MM.1S (cell line): ENCODE data around the gene BCL2.

Experiments
- DNase-seq: peaks from one replicate; pipeline ENCODE4 v3.0.0-alpha.2; 2015
- H2AFZ ChIP-seq: fragments of 300-600 bp; sonication (generic); 2 replicates; pipeline ENCODE4 v1.6.0; 2016; ENCODE audit warnings: antibody characterized with exemption, low read length
- H3F3A ChIP-seq: fragments of 300-600 bp; sonication (generic); 2 replicates; pipeline ENCODE4 v1.6.1; 2016; ENCODE audit warnings: mild to moderate bottlenecking, antibody characterized with exemption, low read length, moderate library complexity, mixed read lengths; ENCODE audit not compliant: insufficient read depth
- H3K27ac ChIP-seq: fragments of 300-600 bp; sonication (generic); 2 replicates; pipeline ENCODE4 v1.5.1; 2016; ENCODE audit warnings: mild to moderate bottlenecking, low read length
- H3K27me3 ChIP-seq: fragments of 300-600 bp; sonication (generic); replicated peaks from 2 replicates; pipeline ENCODE4 v1.6.0; 2016; ENCODE audit warnings: low read length; ENCODE audit not compliant: insufficient read depth
- H3K36me3 ChIP-seq: fragments of 300-600 bp; sonication (generic); replicated peaks from 2 replicates; pipeline ENCODE4 v1.6.1; 2016; ENCODE audit warnings: mild to moderate bottlenecking, low read length, mixed read lengths; ENCODE audit not compliant: insufficient read depth
- H3K4me1 ChIP-seq: fragments of 300-600 bp; sonication (generic); 2 replicates; pipeline ENCODE4 v1.6.1; 2016; ENCODE audit warnings: low read length, mixed read lengths
- H3K4me2 ChIP-seq: fragments of 300-600 bp; sonication (generic); 2 replicates; pipeline ENCODE4 v1.6.0; 2016; ENCODE audit warnings: low read depth, low read length
- H3K4me3 ChIP-seq: fragments of 300-600 bp; sonication (generic); 2 replicates; pipeline ENCODE4 v1.5.1; 2016; ENCODE audit warnings: low read length, mixed read lengths
- H3K79me2 ChIP-seq: fragments of 300-600 bp; sonication (generic); 2 replicates; pipeline ENCODE4 v1.6.1; 2016; ENCODE audit warnings: mixed run types, low read length, mixed read lengths
- H3K9ac ChIP-seq: fragments of 300-600 bp; sonication (generic); 2 replicates; pipeline ENCODE4 v1.6.1; 2016; ENCODE audit warnings: low read length, mixed read lengths
- H3K9me2 ChIP-seq: fragments of 300-600 bp; sonication (generic); replicated peaks from 2 replicates; pipeline ENCODE4 v1.6.1; 2016; ENCODE audit warnings: mild to moderate bottlenecking, low read length, mixed read lengths; ENCODE audit not compliant: insufficient read depth
- H3K9me3 ChIP-seq: fragments of 300-600 bp; sonication (generic); replicated peaks from 2 replicates; pipeline ENCODE4 v1.6.1; 2016; ENCODE audit warnings: mild to moderate bottlenecking, low read length, mixed read lengths; ENCODE audit not compliant: insufficient read depth
- H4K20me1 ChIP-seq: fragments of 300-600 bp; sonication (generic); 2 replicates; pipeline ENCODE4 v1.6.1; 2016; ENCODE audit warnings: mild to moderate bottlenecking, low read length, moderate library complexity, mixed read lengths; ENCODE audit not compliant: insufficient read depth
- EZH2 ChIP-seq: fragments of 300-600 bp; sonication (generic); optimal IDR thresholded peaks from 2 replicates; pipeline ENCODE3; 2017; ENCODE audit warnings: low read depth, mild to moderate bottlenecking, antibody characterized with exemption, low read length, mixed read lengths
- EZH2phosphoT487 ChIP-seq: fragments of 300-600 bp; sonication (generic); IDR thresholded peaks from 2 replicates; pipeline ENCODE4 v1.6.1; 2018; ENCODE audit warnings: antibody characterized with exemption, low read length
- TF ChIP-seq, protein P1 (sequence below): fragments of 300-600 bp; sonication (generic); IDR thresholded peaks from 2 replicates; pipeline ENCODE4 v1.5.1; 2016; ENCODE audit warnings: antibody characterized with exemption, low read length, mixed read lengths

BCL2 gene

DNA sequence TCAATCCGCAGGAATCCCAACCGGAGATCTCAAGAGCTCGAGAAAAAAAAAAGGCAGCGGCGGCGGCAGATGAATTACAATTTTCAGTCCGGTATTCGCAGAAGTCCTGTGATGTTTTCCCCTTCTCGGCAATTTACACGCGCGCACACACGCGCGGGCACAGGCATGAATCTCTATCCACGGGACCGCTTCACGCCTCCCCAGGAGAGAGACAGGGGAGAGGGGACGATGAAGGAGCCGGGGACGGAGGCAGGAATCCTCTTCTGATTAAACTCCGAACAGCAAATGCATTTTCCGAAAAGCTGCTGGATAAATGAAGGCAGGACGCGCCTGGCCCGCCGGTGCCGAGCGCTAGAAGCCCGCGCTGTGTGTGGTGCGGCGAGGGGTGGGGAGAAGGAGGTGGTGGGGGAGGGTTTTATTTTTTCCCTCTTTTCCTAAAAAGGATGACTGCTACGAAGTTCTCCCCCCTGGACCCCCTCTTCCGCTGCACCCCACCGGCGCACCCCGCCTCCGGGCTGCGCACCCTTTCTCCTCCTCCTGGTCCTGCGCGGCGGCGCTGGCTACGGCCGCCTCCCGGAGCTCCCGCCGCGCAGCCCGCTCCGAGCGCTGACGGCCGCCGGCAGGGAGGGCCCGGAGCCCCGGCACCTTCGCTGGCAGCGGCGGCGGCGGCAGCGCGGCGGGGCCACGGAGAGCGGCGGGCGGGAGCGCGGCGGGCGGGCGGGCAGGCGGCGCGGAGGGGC, at the start of gene BCL2:
TSS of gene BCL2 (minus strand) at position 387 of the 740 bp plus-strand sequence.
- peak; percentile 42 for DNase-seq
- Histone ChIP-seq H3F3A (peaks cover 22% of the 10 kb centered on the region), H2AFZ (peak within 1 kb of the TSS; percentile 65), H3K9ac (peak within 1 kb of the TSS; percentile 95), H3K9me2 (no peaks in the 10 kb centered on the region), H3K27ac (peak within 1 kb of the TSS; percentile 85), H4K20me1 (no peaks in the 10 kb centered on the region), H3K4me3 (peak within 1 kb of the TSS; percentile 93), H3K36me3 (no peaks in the 10 kb centered on the region), H3K79me2 (peaks cover 51% of the 10 kb centered on the region), H3K4me2 (peak within 1 kb of the TSS; percentile 74), H3K27me3 (no peaks in the 10 kb centered on the region), H3K9me3 (no peaks in the 10 kb centered on the region), H3K4me1 (peaks cover 8% of the 10 kb centered on the region)
- TF ChIP-seq, protein P1, sequence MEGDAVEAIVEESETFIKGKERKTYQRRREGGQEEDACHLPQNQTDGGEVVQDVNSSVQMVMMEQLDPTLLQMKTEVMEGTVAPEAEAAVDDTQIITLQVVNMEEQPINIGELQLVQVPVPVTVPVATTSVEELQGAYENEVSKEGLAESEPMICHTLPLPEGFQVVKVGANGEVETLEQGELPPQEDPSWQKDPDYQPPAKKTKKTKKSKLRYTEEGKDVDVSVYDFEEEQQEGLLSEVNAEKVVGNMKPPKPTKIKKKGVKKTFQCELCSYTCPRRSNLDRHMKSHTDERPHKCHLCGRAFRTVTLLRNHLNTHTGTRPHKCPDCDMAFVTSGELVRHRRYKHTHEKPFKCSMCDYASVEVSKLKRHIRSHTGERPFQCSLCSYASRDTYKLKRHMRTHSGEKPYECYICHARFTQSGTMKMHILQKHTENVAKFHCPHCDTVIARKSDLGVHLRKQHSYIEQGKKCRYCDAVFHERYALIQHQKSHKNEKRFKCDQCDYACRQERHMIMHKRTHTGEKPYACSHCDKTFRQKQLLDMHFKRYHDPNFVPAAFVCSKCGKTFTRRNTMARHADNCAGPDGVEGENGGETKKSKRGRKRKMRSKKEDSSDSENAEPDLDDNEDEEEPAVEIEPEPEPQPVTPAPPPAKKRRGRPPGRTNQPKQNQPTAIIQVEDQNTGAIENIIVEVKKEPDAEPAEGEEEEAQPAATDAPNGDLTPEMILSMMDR = no peak
- TF ChIP-seq EZH2 = no peak
- no peak for TF ChIP-seq EZH2phosphoT487

DNA sequence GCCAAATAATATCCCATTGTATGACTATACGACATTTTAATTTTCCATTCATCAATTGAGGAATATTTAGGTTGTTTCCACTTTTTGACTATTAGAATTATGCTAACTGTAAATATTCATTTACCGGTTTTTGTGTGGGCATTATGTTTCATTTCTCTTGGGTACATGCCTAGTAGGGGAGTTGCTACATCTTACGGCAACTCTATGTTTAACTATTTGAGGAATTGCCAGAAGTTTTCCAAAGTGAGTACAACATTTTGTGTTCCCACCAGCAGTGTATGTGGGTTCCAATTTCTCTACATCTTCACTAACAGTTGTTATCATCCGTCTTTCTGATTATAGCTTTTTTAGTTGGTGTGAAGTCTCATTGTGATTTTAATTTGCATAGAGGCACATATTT, 49.0 kb upstream of the BCL2 start:
- no peak overlapping the region for H2AFZ ChIP-seq
- peaks cover 28% of the 10 kb centered on the region for H3K79me2 ChIP-seq
- H3K4me1 ChIP-seq = no peaks in the 10 kb centered on the region
- no peaks in the 10 kb centered on the region for H3K27me3 ChIP-seq
- DNase-seq = no peak
- no peaks in the 10 kb centered on the region for H3K9me2 ChIP-seq
- no peak overlapping the region for H3K4me3 ChIP-seq
- peaks cover 12% of the 10 kb centered on the region for H3F3A ChIP-seq
- H3K9me3 ChIP-seq = no peaks in the 10 kb centered on the region
- H3K9ac ChIP-seq = no peak overlapping the region
- no peak overlapping the region for H3K27ac ChIP-seq
- H3K4me2 ChIP-seq = no peak overlapping the region
- H4K20me1 ChIP-seq = no peaks in the 10 kb centered on the region
- TF ChIP-seq, protein P1 = no peak
- no peak for TF ChIP-seq EZH2phosphoT487
- TF ChIP-seq EZH2 = no peak
- no peaks in the 10 kb centered on the region for H3K36me3 ChIP-seq

DNA sequence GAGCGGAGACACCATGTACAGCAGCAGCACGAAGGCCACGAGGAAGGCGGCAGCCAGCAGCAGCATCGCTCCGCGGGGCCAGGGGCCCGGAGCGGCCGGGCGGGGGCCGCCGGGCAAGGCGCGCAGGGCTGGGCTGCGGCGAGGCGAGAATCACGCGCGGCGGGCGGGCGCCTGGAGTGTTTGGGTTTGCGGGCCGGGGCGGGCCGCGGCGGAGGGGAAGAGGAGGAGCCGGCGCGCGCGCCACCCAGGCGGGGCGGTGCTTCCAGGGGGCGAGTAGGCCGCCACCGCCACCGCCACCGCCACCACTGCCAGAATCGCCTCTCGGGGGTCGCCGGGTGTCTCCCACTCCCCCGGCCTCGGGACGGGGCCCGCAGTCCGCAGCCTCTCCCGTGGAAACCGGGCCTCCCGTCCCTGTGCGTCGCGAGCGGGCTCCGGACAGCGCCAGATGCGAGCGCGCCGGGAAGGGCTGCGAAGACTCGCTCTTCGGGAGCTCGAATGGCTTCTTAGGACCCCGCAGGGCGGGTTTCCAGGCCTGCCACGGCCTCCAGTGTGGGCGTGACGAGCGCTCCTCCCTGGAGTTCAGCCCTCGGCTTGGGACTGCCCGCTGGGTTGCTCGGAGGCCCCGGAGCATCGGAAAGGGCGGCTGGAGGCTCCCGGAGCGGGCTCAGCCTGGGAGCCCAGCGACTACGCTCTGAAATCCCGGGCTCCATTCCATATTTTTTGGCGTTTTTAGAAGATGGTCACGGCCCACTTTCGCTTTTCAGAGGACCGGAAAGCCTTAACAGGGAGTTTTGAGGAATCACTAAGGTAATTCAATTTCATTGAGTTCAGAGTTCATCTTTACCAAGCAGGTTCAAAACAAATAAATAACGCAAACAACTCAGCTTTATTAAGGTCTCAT, 47.7 kb upstream of the BCL2 start, which contains the start of gene KDSR:
TSS of gene KDSR (minus strand) at position 154 of the 901 bp plus-strand sequence. CDS start at position 66, 88 bp downstream.
- H3K27ac ChIP-seq = peak within 1 kb of the TSS; percentile 69; the same call in 1 of the 2 replicates
- TF ChIP-seq, protein P1 = no peak

More for the DNA sequence above, 47.7 kb upstream of the BCL2 start, which contains the start of gene KDSR:
- H3K9ac ChIP-seq = peak within 1 kb of the TSS; percentile 76
- DNase-seq = peak; percentile 80
- H2AFZ ChIP-seq = peak within 1 kb of the TSS; percentile 94
- H3K36me3 ChIP-seq = no peaks in the 10 kb centered on the region
- peak within 1 kb of the TSS; percentile 82 for H3K4me3 ChIP-seq
- peaks cover 28% of the 10 kb centered on the region for H3K79me2 ChIP-seq
- no peaks in the 10 kb centered on the region for H4K20me1 ChIP-seq
- H3K9me2 ChIP-seq = no peaks in the 10 kb centered on the region
- no peaks in the 10 kb centered on the region for H3K27me3 ChIP-seq
- H3F3A ChIP-seq = peaks cover 12% of the 10 kb centered on the region
- peak within 1 kb of the TSS; percentile 93 for H3K4me2 ChIP-seq
- no peaks in the 10 kb centered on the region for H3K4me1 ChIP-seq
- no peaks in the 10 kb centered on the region for H3K9me3 ChIP-seq
